Forelimb muscle (tissue), 1 donor: ENCODE data around the gene AFG1L. TPM values are rescaled to one million over a fixed set of nuclear protein-coding genes. Genes with fewer than 3 reads are reported as not detected.
"Not testable (repeated sequence)": the region's sequence is repeated elsewhere in the genome, so short reads cannot be mapped to it uniquely, and the experiment has no call there.

Experiments
- DNase-seq: peaks from one replicate; pipeline ENCODE4 v3.0.0-alpha.2; 2013; ENCODE audit warnings: low read depth
- polyA plus RNA-seq: library from polyadenylated mRNA; unstranded; fragments of 120-200 nt; gene quantifications from one replicate; pipeline ENCODE4 v1.2.1, GENCODE V29; 2013; ENCODE audit not compliant: insufficient read length

AFG1L gene
- polyA plus RNA-seq, 1 donor: 6.4 TPM

GRCh38 chr6:108350528-108350927, 55.7 kb downstream of the AFG1L start:
- DNase-seq: no peak

DNA sequence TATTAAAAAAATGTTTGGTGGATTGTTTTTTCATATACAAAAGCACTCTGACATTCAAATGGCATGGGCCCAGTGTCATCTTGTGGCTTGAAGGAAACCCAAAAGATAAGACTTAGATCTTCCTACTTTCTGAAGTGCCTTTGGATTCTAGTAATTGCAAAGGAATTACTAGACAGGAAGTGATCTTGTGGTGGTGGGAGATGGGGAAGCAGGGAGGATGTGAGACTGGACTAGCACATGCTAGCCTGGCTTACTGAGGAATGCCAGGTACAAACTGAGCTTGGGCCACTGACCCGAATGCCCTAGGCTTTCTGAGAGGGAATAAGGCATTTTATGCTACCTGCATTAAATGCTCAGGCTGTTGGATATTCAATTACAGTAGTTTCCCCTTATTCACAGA, 59.0 kb downstream of the AFG1L start:
- DNase-seq: no peak

DNA sequence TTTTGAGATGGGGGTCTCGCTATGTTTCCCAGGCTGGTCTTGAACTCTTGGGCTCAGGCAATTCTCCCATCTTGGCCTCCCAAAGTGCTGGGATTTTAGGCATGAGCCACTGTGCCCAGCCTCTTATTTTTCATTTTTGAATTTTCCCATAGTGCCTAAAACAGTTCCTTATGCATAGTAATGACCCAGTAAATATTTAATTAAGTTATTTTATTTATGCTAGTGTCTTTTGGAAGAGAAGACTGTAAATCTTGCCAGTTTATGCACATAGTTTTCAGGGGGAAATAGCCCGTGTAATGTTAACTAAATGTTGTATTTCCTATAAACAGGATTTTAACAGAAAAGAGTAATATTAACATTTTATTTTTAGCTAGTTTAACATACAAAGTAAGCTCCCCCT, 60.3 kb downstream of the AFG1L start:
- no peak for DNase-seq

DNA sequence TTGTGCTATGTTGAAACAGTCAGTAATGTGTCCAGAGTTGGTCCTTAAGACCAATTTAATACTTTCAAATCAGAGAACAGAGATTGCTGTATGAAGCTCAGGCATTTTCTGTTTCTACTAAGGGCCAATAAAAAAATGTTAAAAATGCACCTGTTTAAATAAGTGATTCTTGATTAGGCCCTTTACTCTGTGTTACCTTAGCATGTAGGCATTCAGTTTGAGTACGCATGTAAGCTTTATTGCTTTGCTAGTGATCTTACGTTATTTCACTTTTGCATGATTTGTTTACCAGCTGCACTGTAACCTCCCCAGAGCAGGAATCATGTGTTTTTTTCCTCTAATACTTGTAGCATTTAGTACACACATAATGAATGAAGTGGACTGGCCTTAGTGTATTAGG, 61.0 kb downstream of the AFG1L start:
- DNase-seq: no peak

DNA sequence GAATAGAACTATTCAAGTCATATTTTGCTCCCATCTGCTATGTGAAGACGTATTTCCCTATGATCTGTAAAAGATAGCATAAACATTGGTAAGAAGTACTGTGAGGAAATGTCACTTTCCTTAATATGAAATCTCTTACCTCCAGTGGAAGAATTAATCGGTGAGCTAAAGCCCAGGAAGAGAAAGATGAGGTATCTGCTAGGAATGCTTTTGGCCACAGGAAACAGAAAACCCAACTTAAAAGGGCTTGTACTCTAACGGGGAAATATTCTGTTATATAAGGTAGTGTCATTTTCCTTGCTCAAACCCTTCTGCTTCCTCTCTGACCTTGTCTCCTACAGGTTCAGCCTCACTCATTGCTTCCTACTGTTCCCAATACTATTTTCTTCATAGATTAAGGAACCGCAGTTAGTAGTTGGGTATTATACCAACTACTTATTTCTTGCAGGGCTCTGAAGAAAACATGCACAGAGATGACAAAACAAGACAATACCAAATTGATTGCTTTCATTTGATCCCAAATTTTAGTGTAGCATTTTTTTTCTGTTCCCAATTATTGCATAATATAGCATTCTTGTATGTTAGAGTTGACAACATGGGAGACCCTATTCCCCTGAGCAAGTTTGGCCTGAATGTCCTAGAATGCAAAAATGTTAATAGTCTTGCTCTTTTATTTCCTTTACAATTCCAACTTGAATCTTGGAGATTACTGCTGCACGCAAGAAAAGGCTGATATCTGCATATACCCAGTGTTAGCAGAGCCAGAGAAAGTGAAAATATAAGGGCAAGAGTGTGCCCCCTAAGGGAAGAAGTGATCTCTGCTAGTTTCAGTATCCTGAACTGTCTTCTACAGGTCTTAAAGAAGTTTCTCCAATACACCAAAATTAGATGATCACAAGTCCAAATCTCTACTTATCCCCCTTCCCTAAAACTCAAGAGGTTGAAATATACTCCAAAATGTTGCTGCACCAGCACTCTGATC, 65.3 kb downstream of the AFG1L start:
- no peak for DNase-seq

- no peak for DNase-seq
Observed at GRCh38 chr6:108360919-108361311, 66.1 kb downstream of the AFG1L start.

DNA sequence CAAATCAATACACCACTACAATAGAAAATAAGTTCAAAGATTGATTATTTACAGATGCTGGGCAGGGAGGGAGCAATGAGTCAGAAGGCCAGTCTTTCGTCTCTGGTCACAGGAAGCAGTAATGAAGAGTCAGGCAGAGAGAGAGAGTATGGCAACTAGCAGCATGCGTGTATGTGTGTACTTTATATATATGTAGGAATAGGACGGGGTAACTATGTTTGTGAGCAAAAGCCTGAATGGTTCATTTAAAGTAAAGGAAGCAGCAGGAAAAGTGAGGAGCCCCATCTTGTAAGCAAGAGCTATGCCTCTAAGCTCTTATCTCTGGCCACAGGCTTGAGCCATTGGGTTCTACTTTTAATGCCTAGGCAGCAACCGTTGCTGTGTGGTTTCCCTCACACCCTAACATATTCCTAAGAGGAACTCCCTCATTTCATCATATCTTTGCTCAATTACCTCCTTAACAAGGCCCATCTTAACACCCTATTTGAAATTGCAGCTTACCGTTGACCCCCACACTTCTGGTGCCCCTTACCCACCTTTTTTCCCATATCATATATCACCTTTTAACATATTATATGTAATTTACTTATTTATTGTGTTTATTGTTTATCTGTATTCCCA, 66.6 kb downstream of the AFG1L start:
- no peak for DNase-seq

GRCh38 chr6:108362455-108362854, 67.6 kb downstream of the AFG1L start:
- DNase-seq: no peak

- no peak for DNase-seq
Observed at GRCh38 chr6:108363113-108363512, 68.3 kb downstream of the AFG1L start.

GRCh38 chr6:108363889-108364313, 69.0 kb downstream of the AFG1L start:
- no peak for DNase-seq

DNA sequence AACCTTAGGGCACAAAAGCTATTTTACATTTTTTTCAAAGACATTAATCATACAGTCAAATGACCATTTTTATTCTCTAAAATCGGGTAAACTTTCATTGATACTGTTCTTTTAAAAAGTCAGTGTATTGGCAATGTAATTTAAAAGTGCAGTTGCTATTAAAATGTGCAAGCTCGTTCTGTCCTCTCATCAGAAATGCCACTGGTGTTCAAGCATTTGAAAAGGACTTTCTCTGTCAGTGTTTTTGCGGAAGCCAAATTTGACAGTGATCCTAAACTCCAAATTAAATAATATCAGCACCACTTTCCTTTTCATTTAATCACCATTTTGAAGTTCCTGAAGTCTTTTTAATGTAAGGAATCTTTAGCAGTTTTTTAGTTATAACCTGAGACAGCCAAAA, 69.6 kb downstream of the AFG1L start:
- no peak for DNase-seq

- no peak for DNase-seq
Observed at GRCh38 chr6:108365478-108365877, 70.6 kb downstream of the AFG1L start.

DNA sequence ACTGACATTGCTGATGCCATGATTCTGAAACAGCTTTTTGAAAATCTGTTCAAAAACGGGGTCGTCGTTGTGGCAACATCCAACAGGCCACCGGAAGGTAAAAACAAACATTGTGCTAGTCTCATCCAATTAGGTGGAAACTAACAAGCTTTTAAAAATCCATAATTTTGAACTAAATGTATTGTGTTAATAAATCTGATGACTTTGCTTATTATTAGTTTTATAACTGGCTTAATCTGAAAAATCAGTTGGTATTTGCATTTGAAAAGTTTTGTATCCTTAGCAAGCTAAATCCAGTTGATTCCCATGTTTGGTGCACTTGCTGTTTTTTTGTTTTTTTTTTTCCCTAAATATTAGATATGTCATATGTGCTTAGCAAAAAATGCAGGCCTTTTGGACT, 71.4 kb downstream of the AFG1L start:
- no peak for DNase-seq

- DNase-seq: no peak
Observed at GRCh38 chr6:108368431-108369030, 73.7 kb downstream of the AFG1L start.

GRCh38 chr6:108380876-108381275, 86.0 kb downstream of the AFG1L start:
- DNase-seq: no peak

GRCh38 chr6:108383981-108384380, 89.1 kb downstream of the AFG1L start:
- DNase-seq: no peak

- DNase-seq: not testable (repeated sequence)
Observed at GRCh38 chr6:108389190-108389589, 94.3 kb downstream of the AFG1L start.

- DNase-seq: no peak
Observed at GRCh38 chr6:108395297-108395696, 100.4 kb downstream of the AFG1L start.

- peak; percentile 57 for DNase-seq
Observed at GRCh38 chr6:108403236-108403635, 108.4 kb downstream of the AFG1L start.

GRCh38 chr6:108406943-108407342, 112.1 kb downstream of the AFG1L start:
- no peak for DNase-seq

DNA sequence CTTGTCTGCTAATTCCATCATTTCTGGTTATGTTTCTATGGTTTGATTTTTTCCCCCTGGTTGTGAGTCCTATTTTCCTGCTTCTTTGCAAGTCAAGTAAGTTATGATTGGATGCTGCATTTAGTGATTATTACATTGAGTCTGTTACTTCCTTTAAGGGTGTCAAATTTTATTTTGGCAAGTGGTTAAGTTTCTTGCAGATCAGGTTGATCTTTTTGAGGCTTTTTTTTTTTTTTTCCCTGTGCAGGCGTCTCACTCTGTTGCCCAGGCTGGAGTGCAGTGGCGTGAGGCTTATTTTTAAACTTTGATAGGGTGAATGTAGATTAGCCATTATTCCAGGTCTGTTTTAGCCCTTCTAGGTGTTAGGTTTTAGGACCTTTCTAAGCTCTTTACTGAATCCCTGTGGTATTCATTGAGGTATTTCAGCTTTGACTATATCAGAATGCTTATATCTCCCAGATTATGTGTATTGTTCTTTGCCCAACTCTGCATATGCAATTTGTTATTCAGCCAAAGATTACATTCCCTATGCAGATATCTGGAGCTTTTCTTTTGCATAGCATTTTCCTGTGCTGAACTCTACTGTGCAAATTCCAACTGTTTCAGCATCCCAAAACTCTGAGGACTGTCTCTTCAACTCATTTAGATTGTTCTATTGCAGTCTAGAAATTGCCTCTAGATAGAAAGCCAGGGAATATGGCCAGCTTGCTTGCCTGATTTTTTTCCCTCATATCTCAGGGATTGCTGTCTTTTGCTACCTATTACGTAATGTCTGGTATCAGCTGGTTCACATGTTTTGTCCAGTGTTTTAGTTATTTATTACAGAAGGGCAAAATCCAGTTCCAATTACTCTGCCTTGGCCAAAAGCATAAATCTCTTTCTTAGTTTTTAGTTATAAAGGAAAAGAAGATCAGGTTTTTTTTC, 113.3 kb downstream of the AFG1L start:
- peak; percentile 69 for DNase-seq

- DNase-seq: no peak
Observed at GRCh38 chr6:108408861-108409260, 114.0 kb downstream of the AFG1L start.
